Colon (tissue), 2 donors: Measurements from ENCODE around the gene KCNJ10.

Experiments
- FAIRE-seq: peaks from 2 replicates; lab custom pipeline; 2012; peaks lifted over from hg19 to GRCh38; lab: Jason Lieb, UNC
- donor health status: control.
- donor health status: control.

KCNJ10 gene

DNA sequence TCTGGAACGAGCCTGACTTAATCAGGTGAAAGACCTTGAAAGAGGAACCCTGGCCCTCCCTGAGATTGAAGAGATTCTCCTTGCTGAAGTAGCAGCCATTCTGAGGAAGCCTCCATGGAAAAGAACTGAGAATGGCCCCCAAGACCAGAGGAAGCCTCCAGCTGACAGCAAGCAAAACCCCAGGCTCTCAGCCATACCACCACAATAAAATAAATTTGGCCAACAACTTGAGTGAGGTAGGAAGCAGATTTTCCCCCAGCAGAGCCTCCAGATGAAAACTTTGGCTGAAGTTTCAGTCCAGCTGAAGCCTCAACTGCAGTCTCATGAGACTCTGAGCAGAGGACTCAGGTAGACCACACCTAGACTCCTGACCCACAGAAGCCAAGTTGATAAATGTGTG is 82.0 kb downstream of the KCNJ10 start:
- no peak for FAIRE-seq

DNA sequence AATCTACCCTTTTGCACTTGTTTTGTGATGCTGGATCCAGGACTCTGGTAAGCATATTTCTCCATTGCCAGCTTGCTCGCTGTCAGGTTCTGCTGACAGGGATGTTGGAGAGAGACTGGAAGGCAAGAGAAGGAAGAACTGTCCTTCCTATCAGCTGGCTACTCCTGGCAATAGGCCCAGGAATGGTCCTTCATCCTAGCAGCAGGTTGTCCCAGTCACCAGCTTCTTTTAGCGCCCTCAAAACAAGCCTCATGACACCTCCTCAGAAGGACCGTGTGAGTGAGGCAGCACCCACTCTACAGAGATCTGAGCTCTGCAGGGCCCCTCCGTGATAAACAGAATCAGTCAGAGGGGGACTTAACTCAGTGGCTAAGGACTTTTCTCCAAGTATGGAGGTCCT is 82.8 kb downstream of the KCNJ10 start:
- FAIRE-seq, result no peak

GRCh38 chr1:159986531-159986930 is 83.4 kb downstream of the KCNJ10 start:
- no peak for FAIRE-seq

GRCh38 chr1:159986093-159986492 is 83.9 kb downstream of the KCNJ10 start:
- FAIRE-seq, result no peak

GRCh38 chr1:159985473-159985872 is 84.5 kb downstream of the KCNJ10 start:
- no peak for FAIRE-seq

GRCh38 chr1:159983681-159984080 is 86.3 kb downstream of the KCNJ10 start:
- no peak for FAIRE-seq

DNA sequence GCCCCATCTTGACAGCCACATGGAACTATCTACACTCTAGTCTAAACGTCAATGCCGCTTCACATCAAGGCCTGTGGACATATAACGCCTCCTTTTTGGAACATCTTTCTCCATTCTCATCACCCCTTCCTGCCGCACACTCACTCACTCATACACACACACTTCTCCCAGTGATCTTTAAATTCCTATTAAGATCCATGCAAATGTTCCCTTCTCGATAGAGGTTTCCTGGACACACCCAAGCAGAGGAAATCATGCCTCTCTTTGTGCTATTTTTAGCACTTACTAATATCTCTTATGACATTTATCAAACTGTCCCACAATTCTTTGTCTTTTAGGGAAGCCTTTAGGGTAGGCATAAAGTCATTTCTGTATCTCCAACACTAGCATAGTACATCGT is 87.7 kb downstream of the KCNJ10 start:
- no peak for FAIRE-seq

GRCh38 chr1:159981351-159982055 is 88.5 kb downstream of the KCNJ10 start:
- no peak for FAIRE-seq

GRCh38 chr1:159980786-159981185 is 89.2 kb downstream of the KCNJ10 start:
- FAIRE-seq, result no peak

DNA sequence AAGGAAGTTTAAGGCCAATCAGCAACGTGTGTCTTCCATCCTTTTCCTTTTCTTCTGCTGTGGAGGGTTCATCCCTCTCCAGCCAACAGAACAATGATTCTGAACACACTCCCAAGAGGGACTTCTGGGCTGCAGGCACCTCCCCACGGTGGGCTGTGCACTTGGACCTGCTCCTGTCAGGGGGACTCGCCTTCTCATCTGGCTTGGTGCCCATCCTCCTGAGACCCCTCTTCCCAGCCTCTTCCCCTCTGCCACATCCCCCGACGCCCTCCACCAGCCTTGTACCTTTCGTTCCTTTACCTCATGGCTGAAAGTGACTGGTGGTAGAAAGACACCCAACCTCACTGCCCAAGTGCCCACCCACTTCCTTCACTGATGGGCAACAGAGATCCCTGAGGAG is 89.9 kb downstream of the KCNJ10 start:
- no peak for FAIRE-seq

GRCh38 chr1:159979257-159979656 is 90.7 kb downstream of the KCNJ10 start:
- no peak for FAIRE-seq

- FAIRE-seq, result no peak
Observed at GRCh38 chr1:159978107-159978398, 91.9 kb downstream of the KCNJ10 start.

GRCh38 chr1:159977364-159978106 is 92.4 kb downstream of the KCNJ10 start:
- no peak for FAIRE-seq

DNA sequence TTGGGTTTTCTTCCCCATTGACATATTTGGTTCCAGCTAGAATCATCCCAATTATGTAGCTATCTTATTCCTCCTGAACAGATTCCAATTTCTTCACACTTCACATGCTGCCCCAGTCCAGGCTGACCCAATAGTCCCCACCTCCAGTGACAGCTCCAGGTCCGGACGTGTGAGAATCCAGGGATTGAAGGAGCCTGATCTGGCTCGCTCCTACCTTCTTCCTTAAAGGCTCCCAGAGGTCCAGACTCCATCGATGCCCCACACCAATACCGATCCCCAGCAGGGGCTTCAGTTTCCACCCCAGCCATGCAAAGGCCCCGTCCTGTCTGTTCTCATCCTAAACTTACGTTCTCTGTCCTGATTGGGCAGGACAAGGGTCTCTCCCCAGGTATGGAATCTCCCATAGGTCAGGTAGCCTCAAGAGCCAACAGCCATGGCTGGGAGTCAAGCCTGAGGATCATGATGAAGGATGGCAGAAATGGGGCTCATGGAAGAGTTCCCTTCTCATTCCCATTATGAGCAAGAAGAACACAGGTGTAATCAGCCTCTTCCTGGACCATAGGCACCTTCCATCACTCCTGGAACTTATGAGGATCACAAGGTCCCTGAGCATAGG is 95.5 kb downstream of the KCNJ10 start:
- no peak for FAIRE-seq

- FAIRE-seq, result no peak
Observed at GRCh38 chr1:159973350-159973940, 96.5 kb downstream of the KCNJ10 start.

- FAIRE-seq, result no peak
Observed at GRCh38 chr1:159972443-159973205, 97.3 kb downstream of the KCNJ10 start.

DNA sequence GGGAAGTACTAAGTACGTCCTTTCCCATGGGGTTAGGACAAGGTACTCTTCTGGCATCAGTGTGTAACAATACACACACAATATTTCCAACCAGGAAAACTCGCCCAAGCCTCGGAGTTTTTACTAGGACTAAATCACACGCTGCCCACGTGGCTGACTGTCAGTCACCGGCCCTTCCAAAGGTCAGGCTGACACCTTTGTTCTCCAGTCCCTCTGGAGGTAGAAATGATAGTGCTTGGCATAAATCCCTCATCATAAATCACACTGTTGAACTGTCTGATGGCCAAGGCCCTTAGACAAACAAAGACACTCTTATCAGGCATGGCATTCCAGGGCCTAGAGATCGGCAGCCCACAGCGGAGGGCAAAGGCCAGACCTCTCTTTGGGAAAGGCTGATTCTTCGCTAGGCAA is 99.0 kb downstream of the KCNJ10 start:
- FAIRE-seq, result no peak

GRCh38 chr1:159968901-159969300 is 101.1 kb downstream of the KCNJ10 start:
- FAIRE-seq, result no peak

DNA sequence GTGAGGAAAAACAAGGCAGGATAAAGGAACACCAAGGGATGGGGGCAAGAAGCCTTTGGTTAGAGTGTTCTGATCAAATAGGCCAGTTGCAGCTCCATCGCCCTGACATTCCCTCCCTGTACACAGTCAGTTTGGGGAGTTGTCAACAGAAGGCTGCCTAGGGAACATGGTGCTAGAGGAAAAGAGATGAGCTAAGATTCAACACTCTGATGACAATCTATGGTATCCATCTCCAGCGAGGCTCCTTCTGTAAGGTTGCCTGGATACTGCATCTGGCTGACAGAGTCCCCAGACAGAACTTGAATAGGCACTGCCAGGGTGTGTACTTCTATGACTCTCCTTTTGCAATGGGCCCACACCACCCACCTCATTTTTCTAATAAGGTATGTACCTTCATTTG is 104.7 kb downstream of the KCNJ10 start:
- no peak for FAIRE-seq

DNA sequence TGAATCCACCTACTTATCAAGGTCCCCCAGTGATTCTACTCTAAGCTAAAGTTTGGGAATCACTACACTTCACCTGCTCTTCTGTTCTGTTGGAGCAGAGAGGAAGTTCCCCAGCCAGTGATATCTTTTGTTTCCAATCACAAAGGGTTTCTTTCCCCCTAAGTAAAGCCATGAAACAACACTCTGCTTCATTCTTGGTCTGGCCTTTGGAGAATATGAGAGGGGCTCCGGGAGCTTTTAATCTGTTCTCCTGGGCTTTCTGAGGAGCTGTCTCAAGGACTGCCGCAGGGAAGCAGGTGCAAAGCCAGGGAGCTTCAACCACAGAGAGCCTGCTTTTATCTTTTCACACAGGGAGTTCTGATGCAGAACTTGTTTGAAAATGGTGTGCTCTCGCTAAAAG is 105.8 kb downstream of the KCNJ10 start:
- no peak for FAIRE-seq

- no peak for FAIRE-seq
Observed at GRCh38 chr1:159962176-159962575, 107.8 kb downstream of the KCNJ10 start.

DNA sequence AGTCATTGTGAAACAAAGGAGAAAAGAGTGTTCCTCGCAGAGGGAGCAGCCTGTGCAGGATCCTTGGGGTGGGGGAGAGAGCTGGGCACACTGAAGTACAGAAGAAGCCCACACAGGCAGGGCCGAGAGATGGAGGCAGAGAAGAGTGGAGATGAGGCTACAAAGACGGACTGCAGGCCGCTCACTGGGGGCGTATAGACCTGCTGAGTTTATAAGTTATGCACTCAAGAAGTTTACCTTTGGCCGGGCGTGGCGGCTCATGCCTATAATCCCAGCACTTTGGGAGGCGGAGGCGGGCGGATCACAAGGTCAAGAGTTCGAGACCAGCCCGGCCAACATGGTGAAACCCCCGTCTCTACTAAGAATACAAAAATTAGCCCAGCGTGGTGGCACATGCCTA is 108.3 kb downstream of the KCNJ10 start:
- FAIRE-seq, result no peak
